MM.1S (cell line): ENCODE results near the gene CLDN25.
"Not testable (repeated sequence)": the region's sequence is repeated elsewhere in the genome, so short reads cannot be mapped to it uniquely, and the experiment has no call there.

Source experiments
- DNase-seq: peaks from one replicate; pipeline ENCODE4 v3.0.0-alpha.2; 2015
- H2AFZ ChIP-seq: fragments of 300-600 bp; sonication (generic); 2 replicates; pipeline ENCODE4 v1.6.0; 2016; ENCODE audit warnings: antibody characterized with exemption, low read length
- H3F3A ChIP-seq: fragments of 300-600 bp; sonication (generic); 2 replicates; pipeline ENCODE4 v1.6.1; 2016; ENCODE audit warnings: mild to moderate bottlenecking, antibody characterized with exemption, low read length, moderate library complexity, mixed read lengths; ENCODE audit not compliant: insufficient read depth
- H3K27ac ChIP-seq: fragments of 300-600 bp; sonication (generic); 2 replicates; pipeline ENCODE4 v1.5.1; 2016; ENCODE audit warnings: mild to moderate bottlenecking, low read length
- H3K27me3 ChIP-seq: fragments of 300-600 bp; sonication (generic); replicated peaks from 2 replicates; pipeline ENCODE4 v1.6.0; 2016; ENCODE audit warnings: low read length; ENCODE audit not compliant: insufficient read depth
- H3K36me3 ChIP-seq: fragments of 300-600 bp; sonication (generic); replicated peaks from 2 replicates; pipeline ENCODE4 v1.6.1; 2016; ENCODE audit warnings: mild to moderate bottlenecking, low read length, mixed read lengths; ENCODE audit not compliant: insufficient read depth
- H3K4me1 ChIP-seq: fragments of 300-600 bp; sonication (generic); 2 replicates; pipeline ENCODE4 v1.6.1; 2016; ENCODE audit warnings: low read length, mixed read lengths
- H3K4me2 ChIP-seq: fragments of 300-600 bp; sonication (generic); 2 replicates; pipeline ENCODE4 v1.6.0; 2016; ENCODE audit warnings: low read depth, low read length
- H3K4me3 ChIP-seq: fragments of 300-600 bp; sonication (generic); 2 replicates; pipeline ENCODE4 v1.5.1; 2016; ENCODE audit warnings: low read length, mixed read lengths
- H3K79me2 ChIP-seq: fragments of 300-600 bp; sonication (generic); 2 replicates; pipeline ENCODE4 v1.6.1; 2016; ENCODE audit warnings: mixed run types, low read length, mixed read lengths
- H3K9ac ChIP-seq: fragments of 300-600 bp; sonication (generic); 2 replicates; pipeline ENCODE4 v1.6.1; 2016; ENCODE audit warnings: low read length, mixed read lengths
- H3K9me2 ChIP-seq: fragments of 300-600 bp; sonication (generic); replicated peaks from 2 replicates; pipeline ENCODE4 v1.6.1; 2016; ENCODE audit warnings: mild to moderate bottlenecking, low read length, mixed read lengths; ENCODE audit not compliant: insufficient read depth
- H3K9me3 ChIP-seq: fragments of 300-600 bp; sonication (generic); replicated peaks from 2 replicates; pipeline ENCODE4 v1.6.1; 2016; ENCODE audit warnings: mild to moderate bottlenecking, low read length, mixed read lengths; ENCODE audit not compliant: insufficient read depth
- H4K20me1 ChIP-seq: fragments of 300-600 bp; sonication (generic); 2 replicates; pipeline ENCODE4 v1.6.1; 2016; ENCODE audit warnings: mild to moderate bottlenecking, low read length, moderate library complexity, mixed read lengths; ENCODE audit not compliant: insufficient read depth
- EZH2 ChIP-seq: fragments of 300-600 bp; sonication (generic); optimal IDR thresholded peaks from 2 replicates; pipeline ENCODE3; 2017; ENCODE audit warnings: low read depth, mild to moderate bottlenecking, antibody characterized with exemption, low read length, mixed read lengths
- EZH2phosphoT487 ChIP-seq: fragments of 300-600 bp; sonication (generic); IDR thresholded peaks from 2 replicates; pipeline ENCODE4 v1.6.1; 2018; ENCODE audit warnings: antibody characterized with exemption, low read length
- TF ChIP-seq, protein P1 (sequence below): fragments of 300-600 bp; sonication (generic); IDR thresholded peaks from 2 replicates; pipeline ENCODE4 v1.5.1; 2016; ENCODE audit warnings: antibody characterized with exemption, low read length, mixed read lengths

The CLDN25 gene

GRCh38 chr11:113736323-113736722 lies 43.3 kb upstream of the CLDN25 start:
- Histone ChIP-seq H3F3A (no peaks in the 10 kb centered on the region), H3K4me2 (no peak overlapping the region), H3K4me3 (no peak overlapping the region), H3K79me2 (no peaks in the 10 kb centered on the region), H3K27ac (no peak overlapping the region), H3K9ac (no peak overlapping the region), H3K9me3 (no peaks in the 10 kb centered on the region), H3K36me3 (peaks cover 3% of the 10 kb centered on the region; the same call in 1 of the 2 replicates), H3K4me1 (no peaks in the 10 kb centered on the region), H4K20me1 (no peaks in the 10 kb centered on the region), H3K27me3 (no peaks in the 10 kb centered on the region), H2AFZ (no peak overlapping the region), H3K9me2 (no peaks in the 10 kb centered on the region)
- DNase-seq = no peak
- TF ChIP-seq EZH2 (no peak), EZH2phosphoT487 (no peak)
- TF ChIP-seq, protein P1, sequence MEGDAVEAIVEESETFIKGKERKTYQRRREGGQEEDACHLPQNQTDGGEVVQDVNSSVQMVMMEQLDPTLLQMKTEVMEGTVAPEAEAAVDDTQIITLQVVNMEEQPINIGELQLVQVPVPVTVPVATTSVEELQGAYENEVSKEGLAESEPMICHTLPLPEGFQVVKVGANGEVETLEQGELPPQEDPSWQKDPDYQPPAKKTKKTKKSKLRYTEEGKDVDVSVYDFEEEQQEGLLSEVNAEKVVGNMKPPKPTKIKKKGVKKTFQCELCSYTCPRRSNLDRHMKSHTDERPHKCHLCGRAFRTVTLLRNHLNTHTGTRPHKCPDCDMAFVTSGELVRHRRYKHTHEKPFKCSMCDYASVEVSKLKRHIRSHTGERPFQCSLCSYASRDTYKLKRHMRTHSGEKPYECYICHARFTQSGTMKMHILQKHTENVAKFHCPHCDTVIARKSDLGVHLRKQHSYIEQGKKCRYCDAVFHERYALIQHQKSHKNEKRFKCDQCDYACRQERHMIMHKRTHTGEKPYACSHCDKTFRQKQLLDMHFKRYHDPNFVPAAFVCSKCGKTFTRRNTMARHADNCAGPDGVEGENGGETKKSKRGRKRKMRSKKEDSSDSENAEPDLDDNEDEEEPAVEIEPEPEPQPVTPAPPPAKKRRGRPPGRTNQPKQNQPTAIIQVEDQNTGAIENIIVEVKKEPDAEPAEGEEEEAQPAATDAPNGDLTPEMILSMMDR = no peak

- Histone ChIP-seq H2AFZ (no peak overlapping the region), H4K20me1 (no peaks in the 10 kb centered on the region), H3K4me1 (no peaks in the 10 kb centered on the region), H3K27me3 (no peaks in the 10 kb centered on the region), H3K36me3 (no peaks in the 10 kb centered on the region), H3K4me2 (no peak overlapping the region), H3F3A (no peaks in the 10 kb centered on the region), H3K9me3 (no peaks in the 10 kb centered on the region), H3K4me3 (no peak overlapping the region), H3K27ac (no peak overlapping the region), H3K9ac (no peak overlapping the region), H3K9me2 (no peaks in the 10 kb centered on the region), H3K79me2 (no peaks in the 10 kb centered on the region)
- no peak for DNase-seq
- TF ChIP-seq, protein P1 = no peak
- no peak for TF ChIP-seq EZH2
- no peak for TF ChIP-seq EZH2phosphoT487
Measured at GRCh38 chr11:113752932-113753331, 26.7 kb upstream of the CLDN25 start.

DNA sequence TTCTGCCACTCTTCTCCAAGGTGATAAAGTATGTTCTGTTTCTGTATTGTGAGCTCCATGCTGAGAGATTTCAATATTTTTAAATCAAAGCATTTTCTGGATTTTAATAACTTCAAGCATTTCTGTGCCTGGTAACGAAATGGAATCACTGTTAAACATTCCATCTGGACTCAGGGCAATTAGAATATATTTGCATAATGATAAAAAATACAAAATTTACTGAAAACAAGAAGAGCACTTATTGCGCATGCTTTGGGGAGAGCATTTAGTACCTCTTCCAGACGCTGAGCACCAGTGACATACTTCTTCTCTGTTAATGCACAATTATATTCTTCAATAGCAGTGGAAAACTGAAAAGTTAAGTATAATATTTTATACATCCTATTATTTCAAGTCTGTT lies 19.4 kb upstream of the CLDN25 start:
- no peak for TF ChIP-seq EZH2phosphoT487
- TF ChIP-seq, protein P1 = no peak
- H2AFZ ChIP-seq = no peak overlapping the region
- H3K27ac ChIP-seq = no peak overlapping the region
- no peaks in the 10 kb centered on the region for H3K9me3 ChIP-seq
- no peak overlapping the region for H3K4me3 ChIP-seq
- H3K27me3 ChIP-seq = no peaks in the 10 kb centered on the region
- no peaks in the 10 kb centered on the region for H3K9me2 ChIP-seq
- no peak for DNase-seq
- no peaks in the 10 kb centered on the region for H4K20me1 ChIP-seq
- no peaks in the 10 kb centered on the region for H3F3A ChIP-seq
- no peaks in the 10 kb centered on the region for H3K4me1 ChIP-seq
- no peak overlapping the region for H3K9ac ChIP-seq
- H3K79me2 ChIP-seq = peaks cover 15% of the 10 kb centered on the region
- H3K4me2 ChIP-seq = no peak overlapping the region
- 0 out of 2 replicates have a peak, but pooled peaks cover 5% of the 10 kb centered on the region for H3K36me3 ChIP-seq

DNA sequence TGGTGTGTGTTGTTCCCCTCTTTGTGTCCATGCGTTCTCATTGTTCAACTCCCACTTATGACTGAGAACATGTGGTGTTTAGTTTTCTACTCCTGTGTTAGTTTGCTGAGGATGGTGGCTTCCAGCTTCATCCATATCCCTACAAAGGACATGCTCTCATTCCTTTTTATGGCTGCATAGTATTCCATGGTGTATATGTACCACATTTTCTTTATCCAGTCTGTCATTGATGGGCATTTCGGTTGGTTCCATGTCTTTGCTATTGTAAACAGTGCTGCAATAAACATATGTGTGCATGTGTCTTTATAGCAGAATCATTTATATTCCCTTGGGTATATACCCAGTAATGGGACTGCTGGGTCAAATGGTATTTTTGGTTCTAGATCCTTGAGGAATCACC lies 16.6 kb upstream of the CLDN25 start:
- H3K36me3 ChIP-seq, H3K4me3 ChIP-seq, DNase-seq, H2AFZ ChIP-seq, H3F3A ChIP-seq, H3K27me3 ChIP-seq, H3K27ac ChIP-seq, H4K20me1 ChIP-seq, H3K9me3 ChIP-seq, H3K9me2 ChIP-seq, H3K4me2 ChIP-seq, H3K4me1 ChIP-seq, H3K9ac ChIP-seq: not testable (repeated sequence)
- H3K79me2 ChIP-seq = peaks cover 38% of the 10 kb centered on the region
